Liver (tissue), 9 donors: ENCODE results near the gene JAG1. TPM values are rescaled to one million over a fixed set of nuclear protein-coding genes. Genes with fewer than 3 reads are reported as not detected.

ENCODE experiments used
- DNase-seq: peaks from one replicate; pipeline ENCODE4 v3.0.0-alpha.2; 2017; ENCODE audit warnings: low spot score
- H3K27ac ChIP-seq, 2 donors: one replicate each; pipeline ENCODE4 v1.7.0; 2013; ENCODE audit warnings: inconsistent platforms in 2 of 2, low read length in 2 of 2, control low read depth in 1 of 2, low read depth in 1 of 2, mild to moderate bottlenecking in 1 of 2
- H3K27me3 ChIP-seq, 4 donors: one replicate each; pipeline versions ENCODE4 v1.6.1 to v1.7.0; 2013; ENCODE audit warnings: low read length in 3 of 4, inconsistent platforms in 1 of 4, mild to moderate bottlenecking in 1 of 4, moderate library complexity in 1 of 4; ENCODE audit not compliant: control insufficient read depth in 4 of 4, insufficient read depth in 4 of 4
- H3K36me3 ChIP-seq, 4 donors: one replicate each; pipeline versions ENCODE4 v1.6.1 to v1.7.0; 2013; ENCODE audit warnings: low read length in 3 of 4, mild to moderate bottlenecking in 3 of 4, low read depth in 1 of 4, moderate library complexity in 1 of 4; ENCODE audit not compliant: control insufficient read depth in 4 of 4, insufficient read depth in 3 of 4
- H3K4me1 ChIP-seq, 4 donors: one replicate each; pipeline versions ENCODE4 v1.6.1 to v1.7.0; 2013; ENCODE audit warnings: low read length in 3 of 4, mild to moderate bottlenecking in 3 of 4, moderate library complexity in 1 of 4; ENCODE audit not compliant: control insufficient read depth in 4 of 4, insufficient read depth in 4 of 4
- H3K4me3 ChIP-seq, 3 donors: one replicate each; pipeline versions ENCODE4 v1.6.1 to v1.7.0; 2013; ENCODE audit warnings: low read length in 3 of 3, control low read depth in 1 of 3, low read depth in 1 of 3, mild to moderate bottlenecking in 1 of 3
- H3K9ac ChIP-seq, 2 donors: one replicate each; pipeline ENCODE4 v1.7.0; 2013; ENCODE audit warnings: low read length in 2 of 2, mild to moderate bottlenecking in 2 of 2, moderate library complexity in 2 of 2, control low read depth in 1 of 2, low read depth in 1 of 2
- H3K9me3 ChIP-seq, 4 donors: one replicate each; pipeline versions ENCODE4 v1.6.1 to v1.7.0; 2013; ENCODE audit warnings: low read length in 3 of 4; ENCODE audit not compliant: control insufficient read depth in 4 of 4
- EGR1 ChIP-seq, 2 donors: IDR thresholded peaks; 2 replicates each; pipeline ENCODE4 v1.6.1; 2016 to 2018; ENCODE audit warnings: antibody characterized with exemption in 2 of 2, low read depth in 2 of 2
- FOXA1 ChIP-seq: IDR thresholded peaks from 2 replicates; pipeline ENCODE4 v1.6.1; 2016; ENCODE audit warnings: antibody characterized with exemption
- HNF4A ChIP-seq, 2 donors: conservative IDR thresholded peaks; 2 replicates each; pipeline ENCODE4 v1.6.1; 2016; ENCODE audit warnings: antibody characterized with exemption in 2 of 2, mild to moderate bottlenecking in 2 of 2
- JUND ChIP-seq, 2 donors: IDR thresholded peaks; 2 replicates each; pipeline ENCODE4 v1.6.1; 2016; ENCODE audit warnings: antibody characterized with exemption in 2 of 2
- NR2F2 ChIP-seq: IDR thresholded peaks from 2 replicates; pipeline ENCODE4 v1.6.1; 2016; ENCODE audit warnings: antibody characterized with exemption
- RAD21 ChIP-seq, 2 donors: IDR thresholded peaks; 2 replicates each; pipeline ENCODE4 v1.6.1; 2016; ENCODE audit warnings: antibody characterized with exemption in 2 of 2, mild to moderate bottlenecking in 2 of 2
- SP1 ChIP-seq: IDR thresholded peaks from 2 replicates; pipeline ENCODE4 v1.6.1; 2018; ENCODE audit warnings: antibody characterized with exemption, mild to moderate bottlenecking
- YY1 ChIP-seq: IDR thresholded peaks from 2 replicates; pipeline ENCODE4 v1.6.1; 2016; ENCODE audit warnings: antibody characterized with exemption, mild to moderate bottlenecking
- WGBS: extraction: QIAGEN DNeasy Blood & Tissue Kit; methylation state at CpG from one replicate; pipeline ENCODE4 v1.1.7; 2013; 5-methylcytosine and 5-hydroxymethylcytosine counted together
- polyA plus RNA-seq, 2 donors: library from polyadenylated mRNA; stranded (reverse) in 1 of 2; unstranded in 1 of 2; fragments of 200-250 nt in 1 of 2; fragments of >200 nt in 1 of 2; fragmentation: Nextera tagmentation in 1 of 2; extraction: Ambion mirVana in 1 of 2; gene quantifications; one replicate each; pipeline versions ENCODE4 v1.2.1 to v1.2.3, GENCODE V29; 2013 to 2015
- total RNA-seq, 2 donors: library from RNA; depleted of rRNA; stranded (reverse); fragments of >200 nt; gene quantifications; one replicate each; pipeline ENCODE4 v1.2.3, GENCODE V29; 2014
- TF ChIP-seq, protein P1 (sequence below): IDR thresholded peaks from 2 replicates; pipeline ENCODE4 v1.6.1; 2016; ENCODE audit warnings: antibody characterized with exemption
- TF ChIP-seq, protein P2 (sequence below): IDR thresholded peaks from 2 replicates; pipeline ENCODE4 v1.6.1; 2016; ENCODE audit warnings: antibody characterized with exemption, mild to moderate bottlenecking
- donor health status: healthy.
- donor health status: healthy.
- donor health status: healthy.
- donor health status: healthy.
- donor health status: healthy.

JAG1 gene
- total and polyA plus RNA-seq, 4 donors, result 1.8 to 16.6 (median 4.6) TPM

DNA sequence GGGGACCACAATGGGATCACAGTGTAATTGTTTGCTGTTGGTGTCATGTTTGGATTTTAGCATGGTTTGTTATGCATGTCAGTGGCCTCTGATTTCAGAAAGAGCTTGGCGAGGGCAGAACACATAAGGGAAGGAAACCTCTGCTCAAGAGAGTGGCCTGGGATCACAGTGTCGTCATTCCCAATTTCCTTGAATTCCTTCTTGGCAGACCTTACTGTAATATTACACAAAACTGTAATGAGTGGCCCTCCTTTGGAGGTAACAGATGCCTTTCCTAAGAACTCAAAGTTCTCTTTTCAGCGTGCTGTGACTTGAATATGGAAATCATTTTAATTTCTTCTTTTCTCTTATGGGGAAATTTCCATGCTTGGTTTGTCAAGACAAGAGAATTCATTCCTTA lies 46.9 kb downstream of the JAG1 start:
- Histone ChIP-seq H3K4me3 (no peak overlapping the region), H3K4me1 (no peaks in the 10 kb centered on the region), H3K36me3 (peaks cover 0 to 3% (median under 1%) of the 10 kb centered on the region in 4 donors), H3K27ac (no peak overlapping the region), H3K9ac (no peak overlapping the region), H3K27me3 (no peaks in the 10 kb centered on the region), H3K9me3 (no peaks in the 10 kb centered on the region)
- DNase-seq, result no peak
- TF ChIP-seq, protein P1, sequence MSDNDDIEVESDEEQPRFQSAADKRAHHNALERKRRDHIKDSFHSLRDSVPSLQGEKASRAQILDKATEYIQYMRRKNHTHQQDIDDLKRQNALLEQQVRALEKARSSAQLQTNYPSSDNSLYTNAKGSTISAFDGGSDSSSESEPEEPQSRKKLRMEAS, result no peak
- TF ChIP-seq FOXA1, result no peak
- no peak for TF ChIP-seq HNF4A (conservative IDR thresholded peaks at IDR 0.05)
- TF ChIP-seq NR2F2, result peak; percentile 11
- 82% methylated on average over 3 of the region's 3 CpGs for WGBS

DNA sequence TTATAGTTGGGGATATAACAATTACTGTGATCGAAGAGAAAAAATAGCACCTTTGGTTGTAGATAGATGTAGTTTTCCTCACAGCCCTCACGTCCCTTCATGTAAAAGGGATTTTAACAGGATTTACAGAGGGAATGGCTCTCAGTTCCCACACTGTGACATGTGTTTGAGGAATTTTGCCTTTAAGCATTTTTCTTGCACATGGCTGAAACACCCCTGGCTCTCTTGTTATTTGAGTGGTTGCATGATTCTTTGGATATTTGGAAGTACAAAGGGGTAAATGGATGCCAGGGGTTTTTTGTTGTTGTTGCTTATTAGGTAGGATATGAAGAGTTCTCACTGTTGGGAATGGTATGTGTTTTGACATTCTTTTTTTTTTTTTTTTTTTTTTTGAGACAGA lies 48.2 kb downstream of the JAG1 start:
- Histone ChIP-seq H3K27me3 (no peaks in the 10 kb centered on the region), H3K4me1 (no peaks in the 10 kb centered on the region), H3K9me3 (no peaks in the 10 kb centered on the region), H3K9ac (no peak overlapping the region), H3K27ac (no peak overlapping the region), H3K36me3 (peaks cover 0 to 3% (median under 1%) of the 10 kb centered on the region in 4 donors), H3K4me3 (no peak overlapping the region)
- TF ChIP-seq, protein P2, sequence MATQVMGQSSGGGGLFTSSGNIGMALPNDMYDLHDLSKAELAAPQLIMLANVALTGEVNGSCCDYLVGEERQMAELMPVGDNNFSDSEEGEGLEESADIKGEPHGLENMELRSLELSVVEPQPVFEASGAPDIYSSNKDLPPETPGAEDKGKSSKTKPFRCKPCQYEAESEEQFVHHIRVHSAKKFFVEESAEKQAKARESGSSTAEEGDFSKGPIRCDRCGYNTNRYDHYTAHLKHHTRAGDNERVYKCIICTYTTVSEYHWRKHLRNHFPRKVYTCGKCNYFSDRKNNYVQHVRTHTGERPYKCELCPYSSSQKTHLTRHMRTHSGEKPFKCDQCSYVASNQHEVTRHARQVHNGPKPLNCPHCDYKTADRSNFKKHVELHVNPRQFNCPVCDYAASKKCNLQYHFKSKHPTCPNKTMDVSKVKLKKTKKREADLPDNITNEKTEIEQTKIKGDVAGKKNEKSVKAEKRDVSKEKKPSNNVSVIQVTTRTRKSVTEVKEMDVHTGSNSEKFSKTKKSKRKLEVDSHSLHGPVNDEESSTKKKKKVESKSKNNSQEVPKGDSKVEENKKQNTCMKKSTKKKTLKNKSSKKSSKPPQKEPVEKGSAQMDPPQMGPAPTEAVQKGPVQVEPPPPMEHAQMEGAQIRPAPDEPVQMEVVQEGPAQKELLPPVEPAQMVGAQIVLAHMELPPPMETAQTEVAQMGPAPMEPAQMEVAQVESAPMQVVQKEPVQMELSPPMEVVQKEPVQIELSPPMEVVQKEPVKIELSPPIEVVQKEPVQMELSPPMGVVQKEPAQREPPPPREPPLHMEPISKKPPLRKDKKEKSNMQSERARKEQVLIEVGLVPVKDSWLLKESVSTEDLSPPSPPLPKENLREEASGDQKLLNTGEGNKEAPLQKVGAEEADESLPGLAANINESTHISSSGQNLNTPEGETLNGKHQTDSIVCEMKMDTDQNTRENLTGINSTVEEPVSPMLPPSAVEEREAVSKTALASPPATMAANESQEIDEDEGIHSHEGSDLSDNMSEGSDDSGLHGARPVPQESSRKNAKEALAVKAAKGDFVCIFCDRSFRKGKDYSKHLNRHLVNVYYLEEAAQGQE, result no peak
- TF ChIP-seq YY1 (no peak), SP1 (no peak), JUND (IDR thresholded peaks at IDR 0.05) (no peak), EGR1 (IDR thresholded peaks at IDR 0.05; ENCODE audit: low read depth in 2 of 2) (no peak), NR2F2 (no peak)
- TF ChIP-seq, protein P1, result no peak
- 97% methylated on average over 2 of the region's 2 CpGs for WGBS
- DNase-seq, result no peak

DNA sequence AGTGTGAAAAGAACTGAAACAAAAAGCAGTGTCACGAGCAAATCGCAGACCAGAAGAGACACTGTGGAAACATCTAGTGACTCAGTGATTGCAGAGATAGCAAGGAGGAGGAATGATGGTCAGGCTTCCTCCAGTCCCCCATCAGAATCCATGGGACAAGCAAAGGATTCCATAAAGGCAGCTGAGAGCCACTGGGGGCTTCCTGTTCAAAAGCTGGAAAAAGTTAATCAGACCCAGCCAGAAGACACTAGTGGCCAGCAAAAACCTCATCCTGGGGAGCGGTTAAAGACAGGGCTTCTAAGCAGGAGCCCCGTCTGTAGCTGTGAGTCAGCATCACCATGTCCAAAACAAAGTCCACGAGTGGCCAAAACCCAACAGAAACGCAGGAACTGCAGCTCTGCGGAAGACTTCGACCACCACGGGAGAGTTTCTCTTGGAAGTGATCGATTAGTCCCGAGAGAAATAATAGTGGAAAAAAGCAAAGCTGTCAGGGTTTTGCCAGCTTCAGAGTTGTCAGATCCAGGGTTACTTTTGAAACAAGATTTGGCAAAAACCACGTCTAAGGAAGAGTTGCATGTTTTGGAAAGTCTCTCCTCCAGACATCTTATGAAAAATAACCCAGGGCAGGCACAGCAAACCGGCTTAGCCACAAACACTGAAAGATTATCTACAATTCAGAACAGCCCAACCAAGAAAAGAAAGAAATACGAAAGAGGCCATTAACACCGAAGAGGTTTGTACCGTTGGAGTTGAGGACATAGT lies 51.0 kb downstream of the JAG1 start:
- no peak overlapping the region for H3K4me3 ChIP-seq
- TF ChIP-seq HNF4A (conservative IDR thresholded peaks at IDR 0.05) (no peak), RAD21 (IDR thresholded peaks at IDR 0.05) (no peak), JUND (IDR thresholded peaks at IDR 0.05) (peak in 1 of 2 donors; percentile 16)
- no peak overlapping the region for H3K9ac ChIP-seq
- H3K27me3 ChIP-seq, result no peaks in the 10 kb centered on the region
- 86% methylated on average over 16 of the region's 16 CpGs for WGBS
- peaks cover 0 to 3% (median under 1%) of the 10 kb centered on the region in 4 donors for H3K36me3 ChIP-seq
- no peaks in the 10 kb centered on the region for H3K9me3 ChIP-seq
- peak; percentile 28 for DNase-seq
- H3K27ac ChIP-seq, result peak overlapping the region in 1 of 2 donors; percentile 5
- H3K4me1 ChIP-seq, result no peaks in the 10 kb centered on the region
